Stimulated activated CD8-positive, alpha-beta memory T cell treated with anti-CD3 and anti-CD28 coated beads, Interleukin-12 subunit alpha, Interleukin-12 subunit beta, amount 100 ng/mL, for 4 hours (primary cell): ENCODE measurements around the gene STAMBPL1.
"Not testable (repeated sequence)": the region's sequence is repeated elsewhere in the genome, so short reads cannot be mapped to it uniquely, and the experiment has no call there.

Experiments used
- DNase-seq: peaks from one replicate; pipeline ENCODE4 v3.0.0-alpha.2; 2020; ENCODE audit warnings: low read depth

Gene STAMBPL1

DNA sequence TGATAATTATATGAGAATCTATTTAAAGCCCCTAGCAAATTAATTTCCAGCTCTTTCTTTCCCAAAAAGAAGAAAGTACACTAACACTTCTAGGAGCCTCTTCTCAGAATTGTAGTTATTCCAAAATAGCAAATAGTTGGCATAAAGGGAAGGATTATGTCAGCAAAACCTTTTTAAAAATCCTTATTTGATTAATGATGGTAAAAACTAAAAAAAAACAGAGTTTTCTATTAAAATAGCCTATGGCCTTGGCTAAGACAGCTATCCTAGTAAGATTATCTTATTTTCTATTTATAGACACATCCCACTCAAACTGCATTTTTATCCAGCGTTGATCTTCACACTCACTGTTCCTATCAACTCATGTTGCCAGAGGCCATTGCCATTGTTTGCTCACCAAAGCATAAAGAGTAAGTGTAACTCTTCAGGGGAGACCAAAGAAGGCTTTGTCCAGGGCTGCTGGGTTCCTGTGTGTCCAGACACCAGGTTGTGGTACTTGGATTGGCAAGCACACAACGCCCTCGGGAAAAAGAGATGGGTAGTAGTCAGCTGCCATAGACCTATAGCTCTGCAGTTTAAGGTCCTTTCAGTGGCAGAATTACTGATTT, 41.0 kb downstream of the STAMBPL1 start:
- DNase-seq = no peak

DNA sequence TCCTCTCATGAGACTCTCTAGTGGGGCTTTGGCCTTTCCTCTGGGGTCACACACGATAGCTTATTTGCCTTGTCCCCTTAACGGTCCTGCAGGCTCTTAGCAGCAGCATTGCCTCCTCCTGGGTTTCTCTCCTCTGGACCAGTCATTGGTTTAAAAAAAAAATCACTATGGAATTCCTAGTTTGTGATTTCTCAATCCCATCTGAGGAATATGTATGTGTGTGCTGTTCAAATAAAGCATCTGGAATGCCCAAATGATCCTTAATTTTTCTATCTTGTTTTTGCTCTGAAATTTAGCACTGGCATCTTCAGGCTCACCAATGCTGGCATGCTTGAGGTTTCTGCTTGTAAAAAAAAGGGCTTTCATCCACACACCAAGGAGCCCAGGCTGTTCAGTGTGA, 42.0 kb downstream of the STAMBPL1 start:
- no peak for DNase-seq

GRCh38 chr10:88923520-88923919, 43.5 kb downstream of the STAMBPL1 start:
- no peak for DNase-seq

DNA sequence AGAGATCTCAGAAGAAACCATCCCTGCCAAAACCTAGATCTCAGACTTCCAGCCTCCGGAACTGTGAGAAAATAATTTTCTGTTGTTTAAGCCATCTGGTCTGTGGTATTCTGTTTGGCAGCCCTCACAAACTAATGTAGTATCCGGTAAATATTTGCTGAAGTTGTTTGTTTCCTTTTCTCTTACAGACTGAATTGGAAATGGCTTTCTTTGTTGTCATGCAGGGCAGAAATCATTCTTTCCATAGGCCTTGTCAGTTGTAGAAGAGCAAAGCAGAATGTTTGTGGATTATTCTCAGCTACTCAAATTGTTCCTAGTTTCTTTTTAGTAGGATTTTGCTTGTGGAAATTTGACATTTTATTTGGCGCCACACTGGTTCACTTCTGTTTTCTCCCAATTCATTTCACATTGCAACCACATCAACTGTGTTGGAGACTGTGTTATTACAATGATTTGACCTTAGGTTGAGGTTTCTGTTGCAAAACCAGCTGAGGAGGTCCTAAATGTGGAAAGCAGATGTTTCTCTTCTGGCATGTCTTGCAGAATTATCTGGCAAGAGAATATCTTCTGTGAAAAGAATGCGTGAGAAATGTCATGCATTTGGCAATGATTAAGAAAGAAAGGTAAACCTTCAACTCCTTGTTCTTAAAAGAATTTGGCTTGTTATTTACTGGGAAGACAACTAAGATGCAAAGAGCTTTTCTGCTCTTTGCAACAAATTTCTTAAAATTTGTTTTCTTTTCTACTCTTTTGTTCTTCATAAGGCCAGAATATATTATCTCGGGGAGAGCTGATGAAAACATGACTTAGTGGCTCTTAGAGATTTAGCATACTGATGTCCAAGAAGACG, 46.7 kb downstream of the STAMBPL1 start:
- DNase-seq = no peak

- no peak for DNase-seq
Observed at GRCh38 chr10:88927416-88927690, 47.3 kb downstream of the STAMBPL1 start.

DNA sequence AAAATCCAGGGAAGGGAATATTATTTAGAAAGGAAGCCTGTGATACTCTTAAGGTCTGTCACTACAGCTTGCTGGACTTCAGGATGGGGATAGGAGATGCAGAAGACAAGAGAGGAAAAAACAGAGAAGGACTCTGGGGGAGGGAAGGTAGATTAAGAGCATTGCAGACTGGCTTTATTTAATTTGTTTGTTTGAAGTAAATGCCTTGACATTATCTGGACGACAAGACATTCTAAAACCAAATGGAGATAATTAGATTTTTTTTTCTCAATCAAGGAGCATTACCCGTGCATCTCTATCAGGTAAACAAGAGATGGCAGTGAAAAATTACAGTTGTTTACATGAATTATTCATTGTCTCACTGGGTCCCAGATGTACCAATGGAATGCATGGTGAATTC, 48.2 kb downstream of the STAMBPL1 start:
- DNase-seq = no peak

DNA sequence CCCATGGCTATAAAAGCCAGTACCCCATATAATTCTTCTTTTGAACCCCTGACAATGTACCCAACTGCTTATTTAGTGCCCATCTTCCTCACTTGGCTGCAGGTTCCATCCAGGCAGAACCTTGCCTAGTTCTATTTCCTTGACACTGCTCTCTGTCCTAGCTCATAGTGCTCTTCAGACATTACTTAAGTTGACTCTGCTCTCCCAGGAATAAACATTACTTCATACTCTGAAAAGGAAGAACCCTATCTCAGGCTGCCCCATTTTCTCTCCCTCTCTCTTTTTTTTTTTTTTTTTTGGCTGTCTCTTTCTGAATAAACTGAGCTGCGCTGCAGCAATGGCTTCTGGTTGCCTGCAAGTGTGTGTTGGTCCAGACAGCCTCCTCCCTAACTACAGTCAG, 51.5 kb downstream of the STAMBPL1 start:
- no peak for DNase-seq

DNA sequence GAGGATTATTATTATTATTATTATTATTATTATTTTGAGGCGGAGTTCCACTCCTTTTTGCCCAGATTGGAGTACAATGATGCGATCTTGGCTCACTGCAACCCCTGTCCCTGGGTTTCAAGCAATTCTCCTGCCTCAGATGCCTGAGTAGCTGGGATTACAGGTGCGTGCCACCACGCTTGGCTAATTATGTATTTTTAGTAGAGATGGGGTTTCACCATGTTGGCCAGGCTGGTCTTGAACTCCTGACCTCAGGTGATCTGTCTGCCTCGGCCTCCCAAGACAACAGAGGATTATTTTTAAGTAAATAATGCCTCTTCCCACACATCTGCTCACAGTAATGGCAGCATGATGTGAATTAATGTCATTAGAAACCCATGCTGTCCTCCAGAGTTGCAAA, 52.0 kb downstream of the STAMBPL1 start:
- DNase-seq = not testable (repeated sequence)

- no peak for DNase-seq
Observed at GRCh38 chr10:88932539-88933256, 52.7 kb downstream of the STAMBPL1 start.

GRCh38 chr10:88933564-88933963, 53.5 kb downstream of the STAMBPL1 start:
- DNase-seq = no peak

- DNase-seq = peak; percentile 33
Observed at GRCh38 chr10:88934900-88935672, 55.0 kb downstream of the STAMBPL1 start.

DNA sequence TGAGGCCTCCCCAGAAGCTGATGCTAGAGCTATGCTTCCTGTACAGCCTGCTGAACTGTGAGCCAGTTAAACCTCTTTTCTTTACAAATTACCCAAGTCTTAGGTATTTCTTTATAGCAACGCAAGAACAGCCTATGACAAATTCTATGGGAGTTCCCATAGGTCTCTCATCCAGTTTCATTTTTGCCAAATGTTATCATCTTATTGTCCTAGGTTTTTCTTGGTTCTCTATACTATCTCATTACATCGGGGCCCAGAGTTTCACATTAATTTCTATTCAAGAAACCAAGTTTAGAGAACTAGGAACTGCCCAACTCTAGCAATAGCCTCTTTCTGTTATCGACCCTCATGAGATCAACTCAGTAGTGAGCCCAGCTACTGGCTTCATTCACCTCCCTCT, 56.6 kb downstream of the STAMBPL1 start:
- no peak for DNase-seq

GRCh38 chr10:88938039-88938438, 58.0 kb downstream of the STAMBPL1 start:
- DNase-seq = no peak

DNA sequence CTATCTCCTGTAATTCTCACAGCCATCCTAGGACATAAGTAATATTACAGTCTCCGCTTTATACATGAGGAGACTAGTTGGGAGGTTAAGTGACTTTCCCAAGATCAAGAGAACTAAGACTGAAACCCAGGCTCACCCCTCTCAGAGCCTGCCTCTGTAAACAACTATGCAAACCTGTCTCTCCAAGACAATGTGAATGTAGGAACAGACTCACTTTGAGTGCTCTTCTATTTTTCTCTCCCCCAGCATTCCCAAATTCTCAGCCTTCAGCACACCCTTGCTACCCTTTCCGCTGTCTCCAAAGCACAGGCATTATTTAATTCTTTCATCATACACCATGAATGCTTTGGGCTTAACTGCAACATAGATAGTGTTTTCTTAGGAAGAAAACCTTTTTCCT, 58.9 kb downstream of the STAMBPL1 start:
- DNase-seq = no peak

- no peak for DNase-seq
Observed at GRCh38 chr10:88941026-88941425, 61.0 kb downstream of the STAMBPL1 start.

GRCh38 chr10:88943778-88944177, 63.7 kb downstream of the STAMBPL1 start:
- DNase-seq = no peak

DNA sequence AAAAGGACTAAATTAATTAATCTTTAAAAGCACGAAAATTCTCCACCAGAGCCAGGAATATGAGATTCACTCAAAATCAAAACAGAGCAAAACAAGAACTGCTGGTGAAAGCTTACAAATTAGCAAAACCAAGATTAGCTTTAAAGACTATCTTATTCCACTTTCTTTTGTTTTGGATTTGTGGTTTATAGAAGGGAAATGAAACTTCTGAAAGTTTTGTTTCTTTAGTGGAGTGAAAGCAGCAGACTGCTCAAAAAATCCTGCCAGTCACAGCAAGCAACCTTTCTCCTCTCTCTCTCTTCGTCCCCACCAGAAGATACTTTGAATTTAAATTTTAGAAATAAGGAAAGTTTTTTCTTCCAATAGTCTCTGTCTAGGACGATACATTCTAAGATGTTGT, 64.8 kb downstream of the STAMBPL1 start:
- DNase-seq = no peak

GRCh38 chr10:88946200-88946599, 66.2 kb downstream of the STAMBPL1 start:
- DNase-seq = no peak

- DNase-seq = no peak
Observed at GRCh38 chr10:88946965-88947590, 67.0 kb downstream of the STAMBPL1 start.

- no peak for DNase-seq
Observed at GRCh38 chr10:88949051-88949450, 69.0 kb downstream of the STAMBPL1 start.

GRCh38 chr10:88949912-88950837, 70.1 kb downstream of the STAMBPL1 start:
- no peak for DNase-seq
